ENCODE results near the gene PIKFYVE. TPM values are rescaled to one million over a fixed set of nuclear protein-coding genes. Genes with fewer than 3 reads are reported as not detected.
"Not testable (repeated sequence)": the region's sequence is repeated elsewhere in the genome, so short reads cannot be mapped to it uniquely, and the experiment has no call there.

Gene PIKFYVE
- total and polyA plus RNA-seq, 3 experiments from 2014 or later, result 7.0 to 14.8 (median 14.1) TPM

DNA sequence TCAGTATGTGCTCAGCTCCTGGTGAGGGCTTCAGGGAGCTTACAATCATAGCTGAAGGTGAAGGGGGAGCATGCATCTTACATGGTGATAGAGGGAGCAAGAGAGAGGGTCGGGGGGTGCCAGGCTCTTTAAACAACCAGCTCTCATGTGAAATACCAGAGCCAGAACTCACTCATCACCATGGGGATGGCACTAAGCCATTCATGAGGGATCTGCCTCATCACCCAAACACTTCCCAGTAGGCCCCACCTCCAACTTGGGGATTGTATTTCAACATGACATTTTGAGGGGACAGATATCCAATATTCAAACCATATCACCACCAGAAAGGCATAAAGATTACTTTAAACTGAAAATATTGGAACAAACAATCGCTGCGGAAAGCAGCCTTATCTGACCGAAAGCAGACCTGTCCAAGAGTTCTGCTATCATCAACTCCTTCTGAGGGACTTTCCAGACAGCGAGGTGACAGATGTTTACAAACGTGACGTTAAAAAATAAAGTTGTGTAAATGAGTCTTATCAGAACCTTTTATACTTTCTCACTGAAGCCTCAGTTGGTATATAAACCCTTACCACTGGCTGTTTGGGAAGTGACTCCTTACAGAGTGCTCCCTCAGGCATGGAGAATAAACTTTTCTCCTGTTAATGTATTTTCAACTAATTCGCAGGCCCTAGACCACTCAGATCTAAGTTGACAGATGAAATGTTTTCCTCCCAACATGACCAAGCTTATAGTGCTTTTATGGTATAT, 105.0 kb downstream of the PIKFYVE start:
- Histone ChIP-seq H3K36me3 (ENCODE audit: insufficient read depth, low read length) (no peaks in the 10 kb centered on the region), H3K4me1 (ENCODE audit: insufficient read depth, low read length) (no peaks in the 10 kb centered on the region), H3K9me3 (ENCODE audit: low read length) (no peaks in the 10 kb centered on the region), H3K4me3 (ENCODE audit: low read length) (no peak overlapping the region), H3K27ac (ENCODE audit: low read depth, low read length) (no peak overlapping the region), H3K27me3 (ENCODE audit: insufficient read depth, low read length, poor library complexity, severe bottlenecking) (no peaks in the 10 kb centered on the region)
- H3K27ac Mint-ChIP-seq, result peak overlapping the region in 1 of 8 donors; percentile 71
- peaks cover 0 to 2% (median 2%) of the 10 kb centered on the region in 5 donors for H3K9me3 Mint-ChIP-seq
- H3K36me3 Mint-ChIP-seq, result peaks cover 0 to 7% (median 0%) of the 10 kb centered on the region in 3 donors
- H3K4me3 Mint-ChIP-seq, result no peak overlapping the region
- ChIA-PET CTCF (no interaction called here), POLR2A (no interaction called here)
- DNase-seq, result no peak
- no peaks in the 10 kb centered on the region for H3K4me1 Mint-ChIP-seq
- H3K27me3 Mint-ChIP-seq, result peaks cover 6 to 7% of the 10 kb centered on the region in 2 donors

DNA sequence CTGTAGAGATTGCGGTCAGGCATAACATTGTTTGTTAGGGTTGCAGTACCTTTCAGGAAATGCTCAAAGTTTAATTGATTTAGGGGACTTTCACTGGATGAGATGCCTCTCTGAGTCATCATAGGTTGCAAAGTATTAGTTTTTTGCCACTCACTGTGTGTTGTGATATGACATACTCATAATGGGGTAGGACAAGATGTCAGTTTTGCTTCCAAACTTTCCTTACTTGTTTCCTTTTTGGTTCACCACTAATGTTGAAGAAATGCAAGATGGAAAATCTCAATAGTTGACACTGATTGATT, 105.5 kb downstream of the PIKFYVE start:
- peaks cover 0 to 4% (median 0%) of the 10 kb centered on the region in 3 donors for H3K36me3 Mint-ChIP-seq
- DNase-seq, result no peak
- H3K27ac Mint-ChIP-seq, result no peak overlapping the region
- H3K4me1 Mint-ChIP-seq, result no peaks in the 10 kb centered on the region
- CTCF ChIA-PET, result no interaction called here
- no peaks in the 10 kb centered on the region for H3K4me1 ChIP-seq (ENCODE audit: insufficient read depth, low read length)
- H3K27ac ChIP-seq (ENCODE audit: low read depth, low read length), result no peak overlapping the region
- H3K4me3 Mint-ChIP-seq, result no peak overlapping the region
- no peaks in the 10 kb centered on the region for H3K36me3 ChIP-seq (ENCODE audit: insufficient read depth, low read length)
- POLR2A ChIA-PET, result no interaction called here
- H3K4me3 ChIP-seq (ENCODE audit: low read length), result no peak overlapping the region
- H3K27me3 ChIP-seq (ENCODE audit: insufficient read depth, low read length, poor library complexity, severe bottlenecking), result no peaks in the 10 kb centered on the region
- H3K27me3 Mint-ChIP-seq, result peaks cover 6 to 7% of the 10 kb centered on the region in 2 donors
- no peaks in the 10 kb centered on the region for H3K9me3 ChIP-seq (ENCODE audit: low read length)
- no peaks in the 10 kb centered on the region for H3K9me3 Mint-ChIP-seq

DNA sequence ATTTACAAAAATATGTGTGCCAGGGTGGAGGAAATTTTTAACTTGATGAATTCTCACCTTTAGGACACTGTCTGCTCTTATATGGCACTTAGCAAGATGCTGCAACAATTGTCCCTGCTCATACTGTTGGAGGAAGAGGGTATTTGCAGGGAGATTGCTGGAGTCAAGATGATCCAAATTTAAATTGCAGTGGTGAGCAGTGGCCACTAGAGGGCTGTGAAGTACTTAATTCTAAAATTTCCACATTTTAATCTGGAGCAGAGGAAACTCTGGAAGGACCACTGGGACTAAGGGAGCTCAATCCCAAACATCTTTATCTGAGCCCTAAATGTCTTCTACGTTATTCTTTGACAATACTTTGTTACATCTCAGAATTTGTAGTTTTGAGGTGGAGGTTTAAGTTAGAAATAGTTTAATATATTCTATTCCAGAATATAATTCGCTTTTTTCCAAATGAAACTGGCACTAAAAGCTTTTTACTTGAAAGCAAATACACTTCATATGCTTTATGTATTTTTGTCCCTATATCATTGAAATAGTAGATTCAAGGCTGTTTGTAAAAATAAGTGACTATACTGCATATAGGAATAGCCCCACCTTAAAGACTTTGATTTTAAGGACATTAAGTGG, 107.5 kb downstream of the PIKFYVE start:
- H3K4me3 ChIP-seq (ENCODE audit: low read length), result no peak overlapping the region
- ChIA-PET POLR2A (no interaction called here), CTCF (interaction anchor here (1.1 kb wide), 1 partner anchor 16 kb away, joined by 3 read pairs; no protein-coding TSS in a partner anchor)
- H3K27ac ChIP-seq (ENCODE audit: low read depth, low read length), result no peak overlapping the region
- no peaks in the 10 kb centered on the region for H3K9me3 ChIP-seq (ENCODE audit: low read length)
- no peaks in the 10 kb centered on the region for H3K27me3 ChIP-seq (ENCODE audit: insufficient read depth, low read length, poor library complexity, severe bottlenecking)
- Mint-ChIP-seq H3K36me3 (no peaks in the 10 kb centered on the region), H3K27me3 (peaks cover 3 to 9% of the 10 kb centered on the region in 2 donors), H3K4me1 (no peaks in the 10 kb centered on the region), H3K9me3 (no peaks in the 10 kb centered on the region), H3K27ac (no peak overlapping the region), H3K4me3 (no peak overlapping the region)
- H3K36me3 ChIP-seq (ENCODE audit: insufficient read depth, low read length), result no peaks in the 10 kb centered on the region
- peak in 3 of 5 donors; percentile 16 to 53 (median 23) for DNase-seq
- H3K4me1 ChIP-seq (ENCODE audit: insufficient read depth, low read length), result no peaks in the 10 kb centered on the region

DNA sequence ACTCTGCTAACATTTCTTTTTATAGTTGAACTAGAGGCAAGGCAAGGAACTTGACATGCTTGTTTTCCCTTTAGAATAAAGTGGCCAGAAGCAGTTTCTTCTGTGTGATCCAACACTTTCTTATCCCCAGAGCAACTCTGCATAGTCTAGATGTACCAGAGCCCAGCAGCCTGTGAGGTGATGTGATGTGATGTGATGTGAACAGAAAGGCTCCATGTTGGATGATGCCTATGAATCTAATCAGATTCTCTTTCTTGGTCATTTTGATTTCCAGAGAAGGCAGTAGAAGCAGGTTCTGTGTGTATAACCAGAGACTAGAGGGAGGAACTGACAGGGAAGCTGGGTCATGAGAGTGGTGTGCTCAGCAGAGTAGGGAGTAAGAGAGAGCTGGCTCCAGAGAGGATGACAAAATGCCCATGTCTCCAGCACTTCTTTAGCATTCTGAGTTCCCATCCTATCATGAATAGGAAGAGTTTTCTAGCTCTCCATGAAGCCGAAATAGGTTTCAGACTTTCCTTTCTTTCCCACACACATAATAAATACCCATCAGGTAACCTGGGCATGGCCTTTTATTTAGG, 109.5 kb downstream of the PIKFYVE start:
- Mint-ChIP-seq H3K36me3 (no peaks in the 10 kb centered on the region), H3K4me1 (no peaks in the 10 kb centered on the region), H3K9me3 (no peaks in the 10 kb centered on the region), H3K27me3 (peaks cover 2 to 15% of the 10 kb centered on the region in 2 donors), H3K27ac (peak overlapping the region in 1 of 8 donors; percentile 44), H3K4me3 (no peak overlapping the region)
- no peak for DNase-seq
- CTCF ChIA-PET, result no interaction called here
- Histone ChIP-seq H3K36me3 (ENCODE audit: insufficient read depth, low read length) (no peaks in the 10 kb centered on the region), H3K4me1 (ENCODE audit: insufficient read depth, low read length) (no peaks in the 10 kb centered on the region), H3K9me3 (ENCODE audit: low read length) (no peaks in the 10 kb centered on the region), H3K27ac (ENCODE audit: low read depth, low read length) (no peak overlapping the region), H3K4me3 (ENCODE audit: low read length) (no peak overlapping the region), H3K27me3 (ENCODE audit: insufficient read depth, low read length, poor library complexity, severe bottlenecking) (peaks cover 3% of the 10 kb centered on the region)
- POLR2A ChIA-PET, result no interaction called here

DNA sequence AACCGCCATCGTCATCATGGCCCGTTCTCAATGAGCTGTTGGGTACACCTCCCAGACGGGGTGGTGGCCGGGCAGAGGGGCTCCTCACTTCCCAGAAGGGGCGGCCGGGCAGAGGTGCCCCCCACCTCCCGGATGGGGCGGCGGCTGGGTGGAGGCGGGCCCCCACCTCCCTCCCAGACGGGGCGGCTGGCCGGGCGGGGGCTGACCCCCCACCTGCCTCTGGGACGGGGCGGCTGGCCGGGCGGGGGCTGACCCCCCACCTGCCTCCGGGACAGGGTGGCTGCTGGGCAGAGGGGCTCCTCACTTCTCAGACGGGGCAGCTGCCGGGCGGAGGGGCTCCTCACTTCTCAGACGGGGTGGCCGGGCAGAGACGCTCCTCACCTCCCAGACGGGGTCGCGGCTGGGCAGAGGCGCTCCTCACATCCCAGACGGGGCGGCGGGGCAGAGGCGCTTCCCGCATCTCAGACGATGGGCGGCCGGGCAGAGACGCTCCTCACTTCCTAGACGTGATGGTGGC, 111.3 kb downstream of the PIKFYVE start:
- H3K36me3 ChIP-seq (ENCODE audit: insufficient read depth, low read length); H3K4me1 ChIP-seq (ENCODE audit: insufficient read depth, low read length); H3K27me3 ChIP-seq (ENCODE audit: insufficient read depth, low read length, poor library complexity, severe bottlenecking); DNase-seq; H3K4me3 Mint-ChIP-seq; H3K4me1 Mint-ChIP-seq; H3K36me3 Mint-ChIP-seq; H3K4me3 ChIP-seq (ENCODE audit: low read length); CTCF ChIA-PET; H3K27ac Mint-ChIP-seq; H3K9me3 ChIP-seq (ENCODE audit: low read length); POLR2A ChIA-PET; H3K9me3 Mint-ChIP-seq; H3K27ac ChIP-seq (ENCODE audit: low read depth, low read length): not testable (repeated sequence)
- peaks cover 0 to 13% of the 10 kb centered on the region in 2 donors for H3K27me3 Mint-ChIP-seq

DNA sequence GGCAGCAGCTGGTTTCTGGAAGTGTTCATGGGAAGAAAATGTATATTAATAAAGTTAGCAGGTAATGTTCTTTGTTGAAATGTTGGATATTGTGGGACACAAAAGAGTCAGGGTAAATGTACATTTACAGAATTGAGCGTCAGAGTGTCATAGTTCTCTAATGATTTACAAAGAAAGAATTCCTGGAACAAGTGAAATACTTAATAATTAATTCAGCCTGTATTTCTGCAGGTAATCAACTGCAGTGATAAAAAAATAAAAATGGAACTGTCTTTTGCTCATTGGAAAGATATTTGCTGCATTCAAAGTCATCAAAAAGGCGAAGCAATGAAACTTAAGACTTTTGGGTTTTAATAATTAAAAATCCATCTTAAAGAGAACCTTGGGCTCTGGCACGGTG, 113.1 kb downstream of the PIKFYVE start:
- Histone ChIP-seq H3K27me3 (ENCODE audit: insufficient read depth, low read length, poor library complexity, severe bottlenecking) (peaks cover 4% of the 10 kb centered on the region), H3K4me1 (ENCODE audit: insufficient read depth, low read length) (no peaks in the 10 kb centered on the region), H3K27ac (ENCODE audit: low read depth, low read length) (no peak overlapping the region), H3K4me3 (ENCODE audit: low read length) (no peak overlapping the region), H3K36me3 (ENCODE audit: insufficient read depth, low read length) (no peaks in the 10 kb centered on the region), H3K9me3 (ENCODE audit: low read length) (no peaks in the 10 kb centered on the region)
- ChIA-PET POLR2A (no interaction called here), CTCF (no interaction called here)
- H3K27ac Mint-ChIP-seq, result no peak overlapping the region
- no peaks in the 10 kb centered on the region for H3K4me1 Mint-ChIP-seq
- peaks cover 0 to 29% of the 10 kb centered on the region in 2 donors for H3K27me3 Mint-ChIP-seq
- no peak overlapping the region for H3K4me3 Mint-ChIP-seq
- no peak for DNase-seq
- no peaks in the 10 kb centered on the region for H3K36me3 Mint-ChIP-seq
- H3K9me3 Mint-ChIP-seq, result no peaks in the 10 kb centered on the region

DNA sequence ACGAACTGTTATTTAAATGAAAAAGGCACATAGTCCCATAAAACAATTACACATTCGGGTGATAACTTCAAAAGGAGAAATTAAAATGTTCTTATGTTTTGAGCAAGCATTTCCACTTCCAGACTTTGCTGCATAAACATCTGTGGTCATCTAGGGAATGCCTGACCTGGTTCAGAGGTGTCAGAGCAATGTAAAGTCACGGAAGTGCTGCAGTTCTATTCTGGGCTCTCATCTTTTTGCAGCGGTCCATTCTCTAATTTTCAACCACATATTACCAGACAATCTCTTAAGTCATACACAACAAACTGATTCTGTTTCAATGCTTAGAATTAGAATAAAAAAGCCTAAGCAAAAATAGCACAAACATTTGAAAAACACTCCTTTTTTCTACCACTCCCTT, 118.6 kb downstream of the PIKFYVE start:
- Histone ChIP-seq H3K4me1 (ENCODE audit: insufficient read depth, low read length) (no peaks in the 10 kb centered on the region), H3K9me3 (ENCODE audit: low read length) (no peaks in the 10 kb centered on the region), H3K4me3 (ENCODE audit: low read length) (no peak overlapping the region), H3K36me3 (ENCODE audit: insufficient read depth, low read length) (no peaks in the 10 kb centered on the region), H3K27ac (ENCODE audit: low read depth, low read length) (no peak overlapping the region), H3K27me3 (ENCODE audit: insufficient read depth, low read length, poor library complexity, severe bottlenecking) (peaks cover 4% of the 10 kb centered on the region)
- Mint-ChIP-seq H3K27me3 (peaks cover 0 to 37% of the 10 kb centered on the region in 2 donors), H3K4me3 (no peak overlapping the region), H3K36me3 (no peaks in the 10 kb centered on the region), H3K4me1 (no peaks in the 10 kb centered on the region), H3K9me3 (no peaks in the 10 kb centered on the region), H3K27ac (no peak overlapping the region)
- ChIA-PET POLR2A (no interaction called here), CTCF (no interaction called here)
- no peak for DNase-seq

DNA sequence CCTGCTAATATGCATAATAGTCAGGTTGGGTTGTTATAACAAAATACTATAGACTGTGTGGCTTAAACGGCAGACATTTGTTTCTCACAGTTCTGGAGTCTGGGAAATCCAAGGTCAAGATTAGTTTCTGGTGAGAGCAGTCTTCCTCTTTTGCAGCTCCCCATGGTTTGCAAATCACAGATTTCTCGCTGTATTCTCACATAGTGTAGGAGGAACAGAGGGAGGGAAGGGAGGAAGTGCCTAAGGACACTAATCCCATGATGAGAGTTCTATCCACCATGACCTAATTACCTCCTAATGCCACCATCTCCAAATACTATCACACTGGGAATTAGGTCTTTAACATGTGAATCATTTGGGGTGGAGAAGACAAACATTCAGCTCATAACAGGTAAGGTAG, 120.5 kb downstream of the PIKFYVE start:
- H3K4me3 Mint-ChIP-seq, result no peak overlapping the region
- H3K9me3 Mint-ChIP-seq, result peaks cover 0 to 3% (median 0%) of the 10 kb centered on the region in 5 donors
- H3K36me3 Mint-ChIP-seq, result no peaks in the 10 kb centered on the region
- Histone ChIP-seq H3K27me3 (ENCODE audit: insufficient read depth, low read length, poor library complexity, severe bottlenecking) (no peaks in the 10 kb centered on the region), H3K36me3 (ENCODE audit: insufficient read depth, low read length) (no peaks in the 10 kb centered on the region), H3K27ac (ENCODE audit: low read depth, low read length) (no peak overlapping the region), H3K4me3 (ENCODE audit: low read length) (no peak overlapping the region), H3K9me3 (ENCODE audit: low read length) (no peaks in the 10 kb centered on the region), H3K4me1 (ENCODE audit: insufficient read depth, low read length) (no peaks in the 10 kb centered on the region)
- CTCF ChIA-PET, result no interaction called here
- H3K4me1 Mint-ChIP-seq, result no peaks in the 10 kb centered on the region
- POLR2A ChIA-PET, result no interaction called here
- peaks cover 2 to 37% of the 10 kb centered on the region in 2 donors for H3K27me3 Mint-ChIP-seq
- DNase-seq, result no peak
- H3K27ac Mint-ChIP-seq, result no peak overlapping the region
